Superior temporal gyrus (tissue), 1 donor: ENCODE measurements around the gene SRGAP2.
"Not testable (repeated sequence)": the region's sequence is repeated elsewhere in the genome, so short reads cannot be mapped to it uniquely, and the experiment has no call there.

Experiments
- DNase-seq: peaks from one replicate; pipeline ENCODE4 v3.0.0-alpha.2; 2016; ENCODE audit errors: extremely low spot score

SRGAP2 gene

GRCh38 chr1:206203364-206204158, at the start of gene SRGAP2:
SRGAP2 (plus strand) TSS chr1:206203541; CDS start chr1:206205971, 2,430 bp downstream.
- peak; percentile 10 for DNase-seq

DNA sequence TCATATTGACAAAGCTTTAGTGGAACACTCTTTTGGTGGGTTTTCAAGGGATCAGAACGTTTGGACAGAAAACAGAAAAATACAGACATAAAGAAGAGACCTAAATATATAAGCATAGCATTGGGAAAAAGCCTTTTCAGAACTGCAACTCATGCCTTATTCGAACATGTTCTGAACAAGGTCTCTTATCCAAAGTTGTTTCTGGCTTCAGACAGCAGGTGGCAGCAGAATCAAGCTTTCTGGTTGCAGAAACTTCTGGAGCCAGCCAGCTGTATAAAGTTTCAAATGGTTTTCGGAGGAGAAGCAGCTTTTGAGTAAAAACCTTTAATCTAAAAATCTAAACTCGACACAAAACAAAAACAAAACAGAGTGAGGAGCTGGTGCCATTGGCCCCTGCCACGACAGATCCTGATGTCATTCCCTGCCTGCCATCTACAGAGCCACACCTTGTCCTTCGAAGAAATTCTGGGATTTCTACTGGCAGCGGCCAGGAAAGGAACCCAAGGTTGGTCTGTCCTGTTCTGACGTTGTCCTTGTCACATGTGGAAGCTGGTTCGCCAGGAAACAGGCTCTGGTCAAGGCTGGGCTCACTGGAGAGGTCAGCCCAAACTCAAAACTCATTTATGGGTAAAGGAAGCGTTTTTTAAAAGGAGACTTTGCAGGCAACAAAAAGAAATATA, 35.9 kb upstream of the SRGAP2 start:
- not testable (repeated sequence) for DNase-seq

- not testable (repeated sequence) for DNase-seq
These were observed 33.5 kb upstream of the SRGAP2 start for GRCh38 chr1:206169794-206170193.

DNA sequence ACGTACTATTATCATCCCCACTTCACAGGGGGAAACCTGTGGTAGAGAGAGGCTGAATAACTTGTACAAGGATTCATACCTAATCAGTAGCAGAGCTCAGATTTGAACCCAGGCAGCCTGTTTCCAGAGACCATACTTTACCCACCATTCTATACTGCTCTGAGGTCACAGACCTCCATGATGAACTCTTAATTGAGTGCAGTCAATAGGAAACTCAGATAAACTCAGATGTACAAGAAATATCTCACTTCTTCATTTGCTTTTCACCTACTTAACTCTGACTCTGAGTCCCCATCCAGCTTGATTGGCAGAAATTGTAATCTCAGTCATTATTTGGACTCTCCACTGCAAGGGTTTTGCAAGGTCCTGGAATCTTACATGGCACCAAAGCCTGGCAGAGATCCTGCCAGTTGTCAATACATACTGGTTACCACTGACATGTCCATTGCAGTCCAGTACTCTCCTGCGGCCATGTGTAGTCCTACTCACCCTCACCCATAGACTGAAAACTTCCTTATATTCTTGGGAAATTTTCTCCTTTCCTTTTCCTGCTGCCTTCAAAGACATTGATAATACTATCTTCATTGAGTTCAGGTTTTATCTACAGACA, 30.1 kb upstream of the SRGAP2 start:
- not testable (repeated sequence) for DNase-seq

- DNase-seq, result peak; percentile 24
These were observed 29.0 kb upstream of the SRGAP2 start for GRCh38 chr1:206174182-206174868.

GRCh38 chr1:206175459-206176113, 27.8 kb upstream of the SRGAP2 start:
- DNase-seq, result not testable (repeated sequence)

DNA sequence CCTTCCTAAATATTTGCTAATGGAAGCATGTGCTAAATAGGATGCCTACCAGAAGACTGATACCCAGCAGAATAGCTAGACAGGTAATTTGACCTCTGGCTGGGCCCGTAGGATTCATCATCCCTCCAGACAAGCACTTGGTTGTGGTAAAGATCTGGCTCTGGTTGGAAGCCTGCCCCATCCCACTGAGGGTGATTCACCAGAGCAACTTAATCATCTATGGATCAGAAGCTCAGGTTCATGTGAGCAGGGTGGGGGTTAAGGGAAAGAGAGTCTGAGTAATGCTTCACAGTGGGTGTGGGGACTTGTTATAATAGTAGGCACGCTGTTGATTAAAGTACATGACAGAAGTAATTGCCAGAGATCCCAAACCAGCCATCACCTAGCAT, 27.2 kb upstream of the SRGAP2 start:
- DNase-seq, result not testable (repeated sequence)

DNA sequence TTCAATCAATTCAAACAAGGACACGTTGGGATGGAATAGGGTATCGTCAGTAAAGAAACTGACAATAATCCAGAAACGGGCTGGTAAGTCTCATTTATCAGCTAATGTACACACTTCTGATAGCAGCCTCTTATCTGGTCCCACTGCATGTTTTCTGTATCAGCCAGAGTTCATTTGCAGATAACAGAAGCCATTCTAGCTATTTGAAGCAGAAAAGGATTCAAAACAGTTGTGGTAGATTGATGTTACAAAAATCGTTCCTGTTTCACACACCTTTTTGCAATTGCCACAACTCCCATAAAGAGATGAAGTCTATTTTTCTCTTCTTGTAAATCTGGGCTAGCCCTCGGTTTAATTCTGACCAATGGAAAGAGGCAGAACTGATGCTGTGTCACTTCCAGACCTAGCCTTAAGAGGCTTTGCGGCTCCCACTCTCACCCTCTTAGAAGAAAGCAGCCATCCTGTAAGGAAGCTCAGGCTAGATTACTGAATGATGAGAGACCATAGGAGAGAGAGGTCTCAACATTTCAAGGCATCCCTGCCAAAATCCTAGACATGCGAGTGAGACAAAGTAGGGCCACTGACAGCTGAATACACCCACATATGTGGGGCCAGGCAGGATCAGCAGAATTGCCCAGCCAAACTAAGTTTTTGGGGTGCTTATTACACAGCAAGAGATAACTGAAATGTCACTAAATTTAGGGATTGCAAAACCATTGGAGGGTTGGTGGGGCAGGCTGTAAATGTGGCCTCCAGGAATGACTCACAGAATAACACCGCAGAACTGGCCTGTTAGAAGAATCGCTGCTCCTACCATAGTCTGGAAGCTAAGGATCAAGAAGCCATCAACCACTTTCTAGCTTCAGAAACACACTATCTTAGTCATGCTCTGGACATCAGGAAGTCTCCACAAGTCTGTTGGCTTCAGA, 25.0 kb upstream of the SRGAP2 start:
- not testable (repeated sequence) for DNase-seq

- DNase-seq, result not testable (repeated sequence)
These were observed 23.7 kb upstream of the SRGAP2 start for GRCh38 chr1:206179666-206180065.

GRCh38 chr1:206182368-206183317, 20.7 kb upstream of the SRGAP2 start:
- not testable (repeated sequence) for DNase-seq

- DNase-seq, result not testable (repeated sequence)
These were observed 19.6 kb upstream of the SRGAP2 start for GRCh38 chr1:206183788-206184187.

DNA sequence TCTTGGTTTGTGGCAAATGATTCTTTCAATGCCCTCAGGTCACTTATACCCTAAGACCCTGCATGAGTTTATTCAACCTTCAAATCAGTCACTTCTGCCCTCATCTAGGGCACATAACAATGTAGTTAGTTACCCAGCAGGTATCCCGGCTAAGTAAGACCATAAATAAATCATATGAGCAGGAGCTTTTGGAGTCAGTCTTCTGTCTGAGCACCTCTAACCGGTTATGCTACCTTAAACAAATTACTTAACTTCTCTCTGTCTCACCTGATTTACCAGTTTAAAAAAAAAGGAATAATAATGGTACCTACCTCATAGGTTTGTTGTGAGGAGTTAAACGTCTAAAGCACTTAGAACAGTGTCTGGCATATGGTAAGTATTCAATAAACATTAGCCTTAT, 17.6 kb upstream of the SRGAP2 start:
- DNase-seq, result not testable (repeated sequence)

DNA sequence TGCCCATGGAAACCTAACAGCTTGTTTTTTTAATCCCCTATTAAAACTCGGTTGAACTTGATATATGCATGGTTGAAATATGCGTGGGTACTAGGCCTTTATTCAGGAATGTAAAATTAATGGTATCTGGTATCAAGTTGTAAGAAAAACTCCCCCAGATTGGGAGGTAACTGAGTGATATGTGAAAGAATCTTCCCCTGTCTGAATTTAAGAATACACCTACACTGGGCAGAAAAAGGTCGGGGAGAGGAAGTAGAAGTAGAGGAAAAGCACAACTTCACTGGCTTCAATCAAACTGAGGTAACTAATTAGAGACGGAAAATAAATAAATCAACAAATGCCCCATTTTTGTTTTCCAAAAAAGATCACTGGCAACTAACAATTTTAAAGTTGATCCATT, 16.5 kb upstream of the SRGAP2 start:
- DNase-seq, result not testable (repeated sequence)

GRCh38 chr1:206195182-206195581, 8.2 kb upstream of the SRGAP2 start:
- DNase-seq, result not testable (repeated sequence)

DNA sequence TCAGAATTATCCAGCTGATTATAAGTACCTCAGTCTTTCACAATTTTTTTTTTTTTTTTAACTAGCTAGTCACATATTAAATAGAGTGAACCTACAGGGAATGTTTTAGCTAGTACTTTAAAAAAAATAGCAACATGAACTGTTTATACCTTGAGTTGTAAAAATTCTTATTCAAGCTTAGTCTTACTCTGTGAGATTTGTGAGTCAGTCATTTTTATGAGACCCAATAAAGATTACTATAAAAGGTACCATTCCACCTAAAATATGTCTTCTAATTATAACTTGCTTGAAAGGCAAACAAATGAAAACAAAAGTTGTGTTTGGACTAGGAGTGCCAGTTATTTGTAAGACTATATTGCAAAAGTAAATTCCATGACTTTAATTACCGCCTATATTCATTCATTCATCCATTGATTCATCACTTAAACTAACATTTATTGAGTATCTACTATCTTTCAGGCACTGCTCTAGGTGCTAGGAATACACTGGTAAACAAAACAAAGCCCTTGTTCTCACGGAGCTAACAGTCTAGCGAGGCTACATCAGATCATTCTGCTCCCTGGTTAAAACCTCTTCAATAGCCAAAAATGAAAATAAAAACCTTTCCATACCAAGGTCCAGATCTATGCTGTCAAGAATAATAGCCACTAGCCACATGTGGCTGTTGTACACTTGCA, 6.5 kb upstream of the SRGAP2 start:
- not testable (repeated sequence) for DNase-seq

DNA sequence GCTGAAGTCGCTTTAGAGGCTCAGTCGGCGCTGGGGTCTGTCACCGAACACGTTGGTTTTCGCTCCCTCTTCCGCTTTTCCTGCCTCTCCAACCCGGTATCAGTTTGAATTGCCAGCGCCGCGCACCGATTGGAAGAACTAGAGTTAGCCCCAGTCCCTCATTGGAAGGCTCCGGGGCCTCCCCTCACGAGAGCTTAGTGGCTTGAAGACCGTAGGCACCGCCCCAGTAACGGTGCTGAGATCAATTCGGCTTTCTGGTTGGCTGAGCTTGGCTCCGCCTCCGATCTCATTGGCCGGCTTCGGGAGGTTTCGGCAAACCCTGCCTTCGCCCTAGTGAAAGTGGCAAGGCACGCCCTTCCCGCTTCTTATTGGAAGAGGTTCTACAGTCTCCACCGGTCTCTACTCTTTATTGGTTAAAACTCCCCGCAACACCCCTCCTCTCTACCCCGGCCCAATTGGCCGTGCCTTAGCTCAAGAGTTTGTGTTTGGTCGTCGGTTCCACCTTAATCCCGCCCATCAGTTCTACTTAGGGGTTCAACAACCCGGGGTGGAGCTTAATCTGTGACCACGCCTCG, 465 bp upstream of the SRGAP2 start, which contains the start of gene FAM72A:
Gene FAM72A (minus strand): TSS at position 51 of the 575 bp plus-strand sequence. CDS start 814 bp downstream, outside the sequence.
- peak; percentile 100 for DNase-seq

DNA sequence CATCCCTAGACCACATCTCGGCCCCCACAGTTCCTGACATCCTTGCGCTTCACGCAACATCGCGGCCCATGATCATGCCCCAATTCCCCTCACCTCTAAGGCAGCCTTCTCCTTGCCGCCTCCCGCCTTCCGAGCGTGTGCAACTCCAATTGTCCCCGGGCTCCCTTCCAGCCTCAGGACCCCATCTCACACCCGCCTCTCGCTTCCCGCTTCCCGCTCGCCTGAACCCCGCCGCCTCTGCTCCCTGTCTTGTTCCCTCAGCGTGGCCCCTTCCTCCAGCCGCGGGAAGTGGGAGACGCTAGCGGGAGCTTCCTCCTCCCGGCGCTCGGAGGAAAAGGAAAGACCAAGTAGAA, 794 bp downstream of the SRGAP2 start:
- not testable (repeated sequence) for DNase-seq

DNA sequence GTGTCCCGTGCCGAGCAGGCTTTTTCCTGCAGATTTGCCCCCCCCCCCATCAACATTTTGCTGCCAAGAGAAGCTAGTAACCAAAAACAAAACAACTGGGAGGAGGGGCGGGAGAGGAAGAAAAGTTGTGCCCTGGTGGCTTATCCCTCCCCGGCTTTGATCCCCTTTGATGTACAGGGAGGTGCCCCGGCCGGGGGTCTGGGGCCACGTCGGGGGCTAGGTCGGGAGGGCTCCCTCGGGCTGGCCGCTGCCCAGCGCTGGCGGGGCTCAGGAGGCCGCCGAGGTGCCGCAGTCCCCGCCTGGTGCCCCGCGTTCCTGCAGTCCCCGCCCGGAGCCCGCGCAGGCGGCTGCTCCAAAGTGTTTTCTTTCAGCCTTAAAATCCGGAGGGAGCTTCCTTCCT, 1.5 kb downstream of the SRGAP2 start:
- peak; percentile 1 for DNase-seq
